DOHH2 (cell line): ENCODE results near the gene ARL14.

Experiments used
- CTCF ChIP-seq: fragments of 200-600 bp; sonication (generic); IDR thresholded peaks from one replicate; pipeline ENCODE4 v1.5.1; 2014; ENCODE audit warnings: antibody characterized with exemption, mild to moderate bottlenecking, low read depth, low read length; ENCODE audit not compliant: poor library complexity, severe bottlenecking
- EZH2phosphoT487 ChIP-seq: fragments of 200-600 bp; sonication (generic); IDR thresholded peaks from 2 replicates; pipeline ENCODE4 v1.6.1; 2017; ENCODE audit warnings: borderline replicate concordance, mild to moderate bottlenecking, antibody characterized with exemption, low read length, moderate library complexity, mixed read lengths

DNA sequence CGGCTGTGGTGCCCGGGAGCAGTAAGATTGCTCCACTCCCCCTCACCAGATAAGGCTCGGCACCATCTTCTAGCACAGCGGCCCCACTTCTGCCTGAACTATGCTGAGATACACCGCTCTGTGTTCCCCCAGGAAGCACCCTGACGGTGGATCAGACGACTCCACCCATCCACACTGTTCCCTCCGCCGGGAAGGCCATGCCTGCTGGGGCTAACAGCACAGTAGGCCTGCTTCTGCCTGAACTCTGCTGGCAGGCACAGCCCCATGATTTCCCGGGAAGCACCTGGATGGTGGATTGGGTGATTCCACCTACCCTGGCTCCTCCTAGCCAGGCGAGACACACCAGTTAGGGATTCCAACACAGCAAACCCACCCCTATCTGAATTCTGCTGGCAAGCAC lies 42.8 kb downstream of the ARL14 start:
- no peak for TF ChIP-seq CTCF
- TF ChIP-seq EZH2phosphoT487, result no peak
